ENCODE measurements around the gene LIG3.

DNA sequence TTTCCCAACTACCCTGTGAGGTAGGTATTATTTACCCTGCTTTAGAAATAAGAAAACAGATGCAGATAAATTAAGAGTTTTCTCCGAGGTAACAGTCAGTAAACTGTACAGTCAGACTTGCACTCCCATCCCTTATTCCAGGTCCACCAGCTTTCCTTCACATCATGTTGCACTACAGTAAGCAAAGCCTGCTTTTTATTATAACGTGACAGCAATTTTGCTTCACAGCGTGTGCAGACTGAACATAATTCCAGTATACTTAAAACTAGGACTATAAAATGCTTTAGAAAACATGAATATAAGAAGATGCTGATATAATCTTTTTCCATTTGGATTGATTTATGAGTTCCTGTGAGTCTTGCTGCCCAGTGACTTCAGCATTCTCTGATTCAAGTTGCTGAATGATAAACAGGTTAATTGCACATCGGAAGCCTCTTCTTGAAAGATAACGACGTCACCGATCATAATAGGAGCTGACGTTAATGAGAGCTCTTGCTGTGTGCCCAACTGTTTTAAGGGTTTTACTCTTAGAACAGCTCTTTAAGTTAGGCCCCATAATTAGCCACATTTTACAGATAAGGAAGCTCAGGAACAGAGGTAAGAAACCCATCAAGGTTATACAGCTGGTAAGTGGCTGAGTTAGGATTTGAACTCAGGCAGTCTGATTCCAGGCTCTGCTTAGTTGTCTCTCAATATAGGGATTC, 1.4 kb downstream of the LIG3 start:
- TF ChIP-seq, protein P1, sequence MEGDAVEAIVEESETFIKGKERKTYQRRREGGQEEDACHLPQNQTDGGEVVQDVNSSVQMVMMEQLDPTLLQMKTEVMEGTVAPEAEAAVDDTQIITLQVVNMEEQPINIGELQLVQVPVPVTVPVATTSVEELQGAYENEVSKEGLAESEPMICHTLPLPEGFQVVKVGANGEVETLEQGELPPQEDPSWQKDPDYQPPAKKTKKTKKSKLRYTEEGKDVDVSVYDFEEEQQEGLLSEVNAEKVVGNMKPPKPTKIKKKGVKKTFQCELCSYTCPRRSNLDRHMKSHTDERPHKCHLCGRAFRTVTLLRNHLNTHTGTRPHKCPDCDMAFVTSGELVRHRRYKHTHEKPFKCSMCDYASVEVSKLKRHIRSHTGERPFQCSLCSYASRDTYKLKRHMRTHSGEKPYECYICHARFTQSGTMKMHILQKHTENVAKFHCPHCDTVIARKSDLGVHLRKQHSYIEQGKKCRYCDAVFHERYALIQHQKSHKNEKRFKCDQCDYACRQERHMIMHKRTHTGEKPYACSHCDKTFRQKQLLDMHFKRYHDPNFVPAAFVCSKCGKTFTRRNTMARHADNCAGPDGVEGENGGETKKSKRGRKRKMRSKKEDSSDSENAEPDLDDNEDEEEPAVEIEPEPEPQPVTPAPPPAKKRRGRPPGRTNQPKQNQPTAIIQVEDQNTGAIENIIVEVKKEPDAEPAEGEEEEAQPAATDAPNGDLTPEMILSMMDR (IDR thresholded peaks at IDR 0.05; ENCODE audit: insufficient read depth, low read depth, low read length) = no peak
- no peak for TF ChIP-seq EZH2 (IDR thresholded peaks at IDR 0.05; ENCODE audit: insufficient read depth, low read length)
